HG03565 (cell line): ENCODE data around the gene FBXL20.

Experiments
- ATAC-seq: cut with Tn5 transposase; IDR thresholded peaks from one replicate; pipeline ENCODE4 v1.9.1; 2021; ENCODE audit warnings: mild to moderate bottlenecking, moderate library complexity; ENCODE audit not compliant: unreplicated experiment

Gene FBXL20

GRCh38 chr17:39229274-39229913 is 172.0 kb downstream of the FBXL20 start:
- no peak for ATAC-seq

- ATAC-seq: no peak
These were observed 174.0 kb downstream of the FBXL20 start for GRCh38 chr17:39227364-39227919.

- no peak for ATAC-seq
These were observed 175.3 kb downstream of the FBXL20 start for GRCh38 chr17:39225959-39226683.

- ATAC-seq: no peak
These were observed 176.0 kb downstream of the FBXL20 start, which contains the start of gene STAC2 for GRCh38 chr17:39225308-39225958. Gene STAC2, minus strand, starts transcription at chr17:39225945. Its CDS starts 443 bp downstream, at chr17:39225502.

GRCh38 chr17:39224778-39225307 is 176.6 kb downstream of the FBXL20 start:
- no peak for ATAC-seq

GRCh38 chr17:39223907-39224777 is 177.3 kb downstream of the FBXL20 start:
- no peak for ATAC-seq

- ATAC-seq: no peak
These were observed 178.3 kb downstream of the FBXL20 start for GRCh38 chr17:39222866-39223834.

- ATAC-seq: no peak
These were observed 179.3 kb downstream of the FBXL20 start for GRCh38 chr17:39222151-39222550.

- ATAC-seq: no peak
These were observed 179.9 kb downstream of the FBXL20 start for GRCh38 chr17:39221572-39221971.

- no peak for ATAC-seq
These were observed 181.7 kb downstream of the FBXL20 start for GRCh38 chr17:39219647-39220154.

GRCh38 chr17:39218906-39219305 is 182.5 kb downstream of the FBXL20 start:
- ATAC-seq: no peak

- ATAC-seq: no peak
These were observed 183.6 kb downstream of the FBXL20 start for GRCh38 chr17:39217734-39218369.

- ATAC-seq: no peak
These were observed 187.6 kb downstream of the FBXL20 start for GRCh38 chr17:39213852-39214251.

- ATAC-seq: no peak
These were observed 188.5 kb downstream of the FBXL20 start for GRCh38 chr17:39212841-39213480.

GRCh38 chr17:39212195-39212810 is 189.1 kb downstream of the FBXL20 start:
- ATAC-seq: no peak

GRCh38 chr17:39210093-39210434 is 191.4 kb downstream of the FBXL20 start:
- no peak for ATAC-seq

GRCh38 chr17:39209317-39210092 is 191.9 kb downstream of the FBXL20 start:
- ATAC-seq: no peak
